ENCODE measurements around the gene WDR6.

Gene WDR6

GRCh38 chr3:48966876-48967361 lies 40.3 kb upstream of the WDR6 start:
- no peak for TF ChIP-seq CTCF (IDR thresholded peaks at IDR 0.05)

- no peak for TF ChIP-seq CTCF (IDR thresholded peaks at IDR 0.05)
Observed at GRCh38 chr3:48970586-48970985, 36.6 kb upstream of the WDR6 start.

GRCh38 chr3:48974076-48974864 lies 32.9 kb upstream of the WDR6 start:
- TF ChIP-seq CTCF (IDR thresholded peaks at IDR 0.05) = no peak

- no peak for TF ChIP-seq CTCF (IDR thresholded peaks at IDR 0.05)
Observed at GRCh38 chr3:48979451-48979850, 27.7 kb upstream of the WDR6 start.

GRCh38 chr3:48980295-48980694 lies 26.9 kb upstream of the WDR6 start:
- no peak for TF ChIP-seq CTCF (IDR thresholded peaks at IDR 0.05)

GRCh38 chr3:48982016-48982415 lies 25.2 kb upstream of the WDR6 start:
- no peak for TF ChIP-seq CTCF (IDR thresholded peaks at IDR 0.05)

- no peak for TF ChIP-seq CTCF (IDR thresholded peaks at IDR 0.05)
Observed at GRCh38 chr3:48982686-48983085, 24.5 kb upstream of the WDR6 start.
